Measurements from ENCODE around the gene TTF1. TPM values are rescaled to one million over a fixed set of nuclear protein-coding genes. Genes with fewer than 3 reads are reported as not detected.

TTF1 gene, protein sequence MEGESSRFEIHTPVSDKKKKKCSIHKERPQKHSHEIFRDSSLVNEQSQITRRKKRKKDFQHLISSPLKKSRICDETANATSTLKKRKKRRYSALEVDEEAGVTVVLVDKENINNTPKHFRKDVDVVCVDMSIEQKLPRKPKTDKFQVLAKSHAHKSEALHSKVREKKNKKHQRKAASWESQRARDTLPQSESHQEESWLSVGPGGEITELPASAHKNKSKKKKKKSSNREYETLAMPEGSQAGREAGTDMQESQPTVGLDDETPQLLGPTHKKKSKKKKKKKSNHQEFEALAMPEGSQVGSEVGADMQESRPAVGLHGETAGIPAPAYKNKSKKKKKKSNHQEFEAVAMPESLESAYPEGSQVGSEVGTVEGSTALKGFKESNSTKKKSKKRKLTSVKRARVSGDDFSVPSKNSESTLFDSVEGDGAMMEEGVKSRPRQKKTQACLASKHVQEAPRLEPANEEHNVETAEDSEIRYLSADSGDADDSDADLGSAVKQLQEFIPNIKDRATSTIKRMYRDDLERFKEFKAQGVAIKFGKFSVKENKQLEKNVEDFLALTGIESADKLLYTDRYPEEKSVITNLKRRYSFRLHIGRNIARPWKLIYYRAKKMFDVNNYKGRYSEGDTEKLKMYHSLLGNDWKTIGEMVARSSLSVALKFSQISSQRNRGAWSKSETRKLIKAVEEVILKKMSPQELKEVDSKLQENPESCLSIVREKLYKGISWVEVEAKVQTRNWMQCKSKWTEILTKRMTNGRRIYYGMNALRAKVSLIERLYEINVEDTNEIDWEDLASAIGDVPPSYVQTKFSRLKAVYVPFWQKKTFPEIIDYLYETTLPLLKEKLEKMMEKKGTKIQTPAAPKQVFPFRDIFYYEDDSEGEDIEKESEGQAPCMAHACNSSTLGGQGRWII
- total RNA-seq: 7.4 and 7.9 TPM in 2 replicates

DNA sequence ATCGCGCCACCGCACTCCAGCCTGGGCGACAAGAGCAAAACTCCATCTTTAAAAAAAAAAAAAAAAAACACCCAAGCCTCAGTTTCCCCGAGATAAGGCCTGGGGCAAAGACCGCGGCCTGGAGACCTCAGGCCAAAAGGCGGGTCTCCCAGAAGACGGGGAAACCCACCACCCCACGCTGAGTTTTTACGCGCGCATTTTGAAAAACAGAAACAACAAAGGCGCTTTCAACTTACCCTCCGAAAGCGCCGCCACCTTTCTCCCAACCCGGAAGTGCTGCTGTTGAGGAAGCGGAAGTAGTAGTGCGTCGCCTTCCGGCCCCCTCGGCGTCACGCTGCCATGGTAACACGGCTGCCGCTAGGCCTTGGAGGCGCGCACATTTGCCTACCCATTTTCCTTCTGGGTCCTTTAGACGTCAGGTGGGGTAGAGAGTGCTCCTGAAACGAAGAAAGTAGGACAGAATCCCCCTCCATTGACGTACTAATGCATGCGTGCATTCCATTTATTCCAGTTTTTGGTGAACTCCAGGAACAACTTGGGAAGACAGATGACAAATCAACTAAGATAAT lies at the start of gene TTF1:
TSS of gene TTF1 (minus strand) at position 287 of the 569 bp plus-strand sequence. CDS start 4,019 bp downstream, outside the sequence.

DNA sequence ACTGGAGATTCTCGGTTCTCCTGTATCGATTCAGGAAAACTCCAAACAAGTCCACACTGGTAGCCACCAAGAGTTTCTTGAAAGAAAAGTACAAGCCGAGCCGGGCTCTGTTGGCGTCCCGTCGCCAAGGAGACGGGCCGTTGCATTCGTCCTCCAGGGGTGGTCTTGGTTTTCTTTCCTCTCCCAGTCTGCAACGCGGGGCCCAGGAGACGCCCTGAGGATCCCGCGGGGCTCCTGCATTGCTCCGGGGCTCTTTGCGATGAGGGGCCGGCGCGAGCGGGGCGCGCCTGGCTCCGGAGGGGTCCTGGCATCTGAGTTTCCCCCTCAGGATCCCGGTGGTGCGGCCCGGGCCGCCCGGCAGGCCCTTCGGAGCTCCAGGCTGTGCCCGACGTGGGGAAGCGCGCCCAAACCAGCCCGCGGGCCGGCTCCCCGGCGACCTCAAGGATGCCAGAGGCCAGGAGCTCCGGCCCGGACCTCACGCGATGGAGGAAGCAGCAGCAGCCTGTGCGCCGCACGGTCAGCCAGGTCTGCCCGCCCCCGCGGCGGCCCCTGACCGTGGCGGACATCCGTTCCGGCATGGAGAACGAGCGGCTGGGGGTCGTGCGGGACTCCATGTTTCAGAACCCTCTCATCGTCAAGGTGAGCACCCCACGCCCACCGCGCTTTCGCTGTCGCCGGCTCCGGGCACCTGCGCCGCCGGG lies 3.3 kb upstream of the TTF1 start, which contains the start of gene CFAP77:
TSS of gene CFAP77 (plus strand) at position 384 of the 701 bp plus-strand sequence. CDS start at position 445, 61 bp downstream.

DNA sequence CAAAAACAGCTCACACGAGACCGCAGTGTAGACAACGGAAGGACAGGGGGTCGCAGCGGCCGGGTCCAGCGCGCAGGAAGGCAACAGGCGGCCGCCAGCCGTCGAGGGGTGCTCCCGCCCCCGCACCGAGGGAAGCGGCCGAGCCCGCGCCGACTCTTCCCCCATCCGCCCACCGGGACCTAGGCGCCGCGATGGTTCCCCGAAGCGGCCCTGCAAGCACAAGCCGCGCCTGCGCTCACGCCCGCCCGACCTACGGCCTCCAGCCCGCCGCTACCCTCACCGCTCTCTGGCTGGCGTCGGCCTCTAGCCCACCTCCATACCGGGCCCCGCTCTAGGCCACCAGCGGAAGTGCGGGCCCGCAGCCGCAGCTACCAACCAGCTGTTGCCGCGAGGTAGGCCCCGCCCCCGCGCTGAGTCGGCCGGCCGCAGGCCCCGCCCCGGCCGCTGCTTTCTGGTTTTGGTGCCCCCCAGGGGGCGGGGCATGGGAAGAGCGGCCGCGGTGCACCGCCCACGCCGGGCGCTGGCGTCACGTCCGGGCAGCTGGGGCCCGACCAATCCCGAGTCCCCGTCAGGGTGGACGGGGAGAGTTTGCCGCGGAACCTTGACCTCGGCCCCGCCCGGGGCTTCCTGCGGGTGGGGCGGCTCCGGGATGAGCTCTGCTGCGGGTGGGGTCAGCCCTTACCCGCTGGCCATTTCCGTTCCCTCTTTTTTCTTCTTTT lies 51.8 kb downstream of the TTF1 start, which contains the start of gene SETX:
TSS of gene SETX (minus strand) at position 350 of the 719 bp plus-strand sequence. CDS start 5,558 bp downstream, outside the sequence.

Small RNAs within 50 kb of the gene (small RNA-seq; reads per million reads assigned to genes)
- 0.58 reads per million, percentile 34 among the genes with 10 or more reads in this experiment for gene RNU5D-2P

Other genes starting within 250 kb of the TTF1 start
- gene NTNG2, start 244.8 kb downstream of the TTF1 start, total RNA-seq: under 0.01 and 0.39 TPM in 2 replicates
- gene SETX, start 51.9 kb downstream of the TTF1 start, total RNA-seq: 44.4 and 50.4 TPM in 2 replicates
- not detected in 2 replicates for gene CFAP77, start 3.4 kb upstream of the TTF1 start, total RNA-seq
- gene BARHL1, start 175.8 kb upstream of the TTF1 start, total RNA-seq: not detected in 2 replicates

Measured in placental epithelial cell (primary cell).